ENCODE measurements around the gene DNM1. TPM values are rescaled to one million over a fixed set of nuclear protein-coding genes. Genes with fewer than 3 reads are reported as not detected.

Gene DNM1
- total and polyA plus RNA-seq, 2 of the 8 experiments (the other 6 are each of a cell fraction or from before 2014, with no cell fraction given), result 34.3 to 62.7 TPM

DNA sequence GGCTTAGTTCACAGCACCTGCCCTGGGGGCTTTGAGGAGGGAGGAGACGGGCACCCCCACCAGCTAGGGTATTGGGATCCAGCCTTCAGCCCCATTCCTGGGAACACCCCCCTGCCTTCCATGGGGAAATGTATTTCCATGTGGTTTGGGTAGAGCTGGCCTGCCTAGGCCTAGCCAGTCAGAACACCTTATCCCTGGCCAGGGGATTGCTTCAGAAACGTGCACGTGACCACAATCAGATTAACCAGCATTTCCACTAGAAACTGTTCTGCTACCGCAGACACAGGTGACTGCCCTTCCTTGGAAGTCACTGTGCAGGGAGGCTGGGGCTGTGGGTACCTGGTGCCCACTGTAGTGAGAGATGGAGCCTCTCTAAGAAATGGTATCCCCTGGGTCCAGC, 29.1 kb upstream of the DNM1 start:
- no peak overlapping the region for H2BK20ac ChIP-seq (ENCODE audit: low read length)
- no peaks in the 10 kb centered on the region for H3K27me3 ChIP-seq (replicated peaks in 1 of 4; ENCODE audit: control insufficient read depth in 3 of 4, extremely low read depth in 1 of 4, insufficient read depth in 3 of 4, low read length in 3 of 4)
- H4K5ac ChIP-seq (ENCODE audit: insufficient read length, low read depth, low read length), result no peak overlapping the region
- FAIRE-seq (no peak), DNase-seq (ENCODE audit: low read depth in 1 of 2, low spot score in 2 of 2) (no peak)
- H2AK5ac ChIP-seq (ENCODE audit: low read depth, low read length), result no peak overlapping the region
- WGBS, 2 experiments (ENCODE audit: extremely low coverage in 1 of 2, insufficient coverage in 1 of 2, insufficient read length in 1 of 2, insufficient replicate concordance in 2 of 2, low coverage in 1 of 2, low lambda C conversion rate in 2 of 2, missing lambda C conversion rate in 1 of 2), result 84% methylated on average over 4 of the region's 4 CpGs; no CpG with 5 or more reads in 1 of the 2 experiments
- TF ChIP-seq BCL11A (IDR thresholded peaks at IDR 0.05; ENCODE audit: low read depth in 2 of 2, low read length in 2 of 2), result no peak
- no peak overlapping the region for H3K23ac ChIP-seq (ENCODE audit: insufficient read length)
- no peak overlapping the region for H2BK120ac ChIP-seq (replicated peaks; ENCODE audit: low read depth, low read length)
- H3K56ac ChIP-seq (replicated peaks; ENCODE audit: insufficient read length, low read depth, low read length), result no peak overlapping the region
- H3K79me2 ChIP-seq (ENCODE audit: control insufficient read depth in 1 of 2, insufficient read depth in 2 of 2, low read length in 2 of 2), result no peaks in the 10 kb centered on the region
- no peak overlapping the region for H3K18ac ChIP-seq (ENCODE audit: extremely low read depth, low read length)
- H3K79me1 ChIP-seq (ENCODE audit: low read depth, low read length), result no peaks in the 10 kb centered on the region
- peaks cover 0 to 3% of the 10 kb centered on the region in 2 experiments; a peak in 1 of 4 replicates for H3K9me3 ChIP-seq (ENCODE audit: insufficient read depth in 2 of 2, low read depth in 1 of 2, low read length in 1 of 2)
- H3K36me3 ChIP-seq (ENCODE audit: control insufficient read depth in 2 of 4, insufficient read depth in 4 of 4, low read length in 3 of 4), result peaks cover 14 to 41% (median 22%) of the 10 kb centered on the region in 4 experiments
- H3K9ac ChIP-seq (replicated peaks in 1 of 4; ENCODE audit: extremely low read depth in 1 of 4, low read depth in 3 of 4, low read length in 3 of 4), result no peak overlapping the region
- POLR2A ChIA-PET (ENCODE audit: partially characterized antibody), result interaction anchor here (0.8 to 3.9 kb wide), 2 partner anchors 12 to 28 kb away, joined by 3 to 21 read pairs; no protein-coding TSS in a partner anchor
- H3K4ac ChIP-seq (replicated peaks; ENCODE audit: insufficient read length, low read depth, low read length), result no peak overlapping the region
- H3K23me2 ChIP-seq (ENCODE audit: low read depth, low read length), result no peaks in the 10 kb centered on the region
- no peak overlapping the region for H2BK5ac ChIP-seq (ENCODE audit: low read depth, low read length)
- no peak overlapping the region for H2AFZ ChIP-seq (ENCODE audit: low read length)
- H3K4me2 ChIP-seq (ENCODE audit: insufficient read depth in 1 of 2, low read depth in 2 of 2, low read length in 2 of 2), result no peak overlapping the region
- H3K4me1 ChIP-seq (replicated peaks in 1 of 4; ENCODE audit: control insufficient read depth in 3 of 4, insufficient read depth in 4 of 4, low read length in 3 of 4), result peaks cover 0 to 2% (median 0%) of the 10 kb centered on the region in 4 experiments; a peak in 1 of 7 replicates
- no peak overlapping the region for H2BK12ac ChIP-seq (ENCODE audit: low read depth, low read length)
- CTCF ChIA-PET (ENCODE audit: partially characterized antibody), result interaction anchor here (0.8 to 2.7 kb wide), 9 partner anchors 10 to 167 kb away, joined by 3 to 16 read pairs (median 3); partner anchors contain the start of gene CIZ1
- no peak overlapping the region for H2BK15ac ChIP-seq (ENCODE audit: low read length)
- no peak overlapping the region for H3K14ac ChIP-seq (ENCODE audit: insufficient read length)
- no peak overlapping the region for H4K91ac ChIP-seq (replicated peaks; ENCODE audit: insufficient read length, low read length)
- H3K4me3 ChIP-seq (ENCODE audit: extremely low read depth in 1 of 4, insufficient read depth in 2 of 4, low read depth in 3 of 4, low read length in 4 of 4), result no peak overlapping the region
- H4K8ac ChIP-seq (ENCODE audit: extremely low read depth, insufficient read depth, low read length), result no peak overlapping the region
- no peak overlapping the region for H3K27ac ChIP-seq (ENCODE audit: low read depth, low read length)
- peaks cover 3 to 8% of the 10 kb centered on the region in 2 experiments for H4K20me1 ChIP-seq (replicated peaks in 1 of 2; ENCODE audit: control insufficient read depth in 1 of 2, insufficient read depth in 2 of 2, low read length in 2 of 2)
